Measurements from ENCODE around the gene PDE8B. TPM values are rescaled to one million over a fixed set of nuclear protein-coding genes. Genes with fewer than 3 reads are reported as not detected.

The PDE8B gene, protein sequence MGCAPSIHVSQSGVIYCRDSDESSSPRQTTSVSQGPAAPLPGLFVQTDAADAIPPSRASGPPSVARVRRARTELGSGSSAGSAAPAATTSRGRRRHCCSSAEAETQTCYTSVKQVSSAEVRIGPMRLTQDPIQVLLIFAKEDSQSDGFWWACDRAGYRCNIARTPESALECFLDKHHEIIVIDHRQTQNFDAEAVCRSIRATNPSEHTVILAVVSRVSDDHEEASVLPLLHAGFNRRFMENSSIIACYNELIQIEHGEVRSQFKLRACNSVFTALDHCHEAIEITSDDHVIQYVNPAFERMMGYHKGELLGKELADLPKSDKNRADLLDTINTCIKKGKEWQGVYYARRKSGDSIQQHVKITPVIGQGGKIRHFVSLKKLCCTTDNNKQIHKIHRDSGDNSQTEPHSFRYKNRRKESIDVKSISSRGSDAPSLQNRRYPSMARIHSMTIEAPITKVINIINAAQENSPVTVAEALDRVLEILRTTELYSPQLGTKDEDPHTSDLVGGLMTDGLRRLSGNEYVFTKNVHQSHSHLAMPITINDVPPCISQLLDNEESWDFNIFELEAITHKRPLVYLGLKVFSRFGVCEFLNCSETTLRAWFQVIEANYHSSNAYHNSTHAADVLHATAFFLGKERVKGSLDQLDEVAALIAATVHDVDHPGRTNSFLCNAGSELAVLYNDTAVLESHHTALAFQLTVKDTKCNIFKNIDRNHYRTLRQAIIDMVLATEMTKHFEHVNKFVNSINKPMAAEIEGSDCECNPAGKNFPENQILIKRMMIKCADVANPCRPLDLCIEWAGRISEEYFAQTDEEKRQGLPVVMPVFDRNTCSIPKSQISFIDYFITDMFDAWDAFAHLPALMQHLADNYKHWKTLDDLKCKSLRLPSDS
- 2.0 and 2.5 TPM in 2 replicates for total RNA-seq
- long read RNA-seq, partial matches to known transcripts, result 0 of 2 reads
- long read RNA-seq, other reads (novel, unspliced or antisense), result 2 of 2 reads

DNA sequence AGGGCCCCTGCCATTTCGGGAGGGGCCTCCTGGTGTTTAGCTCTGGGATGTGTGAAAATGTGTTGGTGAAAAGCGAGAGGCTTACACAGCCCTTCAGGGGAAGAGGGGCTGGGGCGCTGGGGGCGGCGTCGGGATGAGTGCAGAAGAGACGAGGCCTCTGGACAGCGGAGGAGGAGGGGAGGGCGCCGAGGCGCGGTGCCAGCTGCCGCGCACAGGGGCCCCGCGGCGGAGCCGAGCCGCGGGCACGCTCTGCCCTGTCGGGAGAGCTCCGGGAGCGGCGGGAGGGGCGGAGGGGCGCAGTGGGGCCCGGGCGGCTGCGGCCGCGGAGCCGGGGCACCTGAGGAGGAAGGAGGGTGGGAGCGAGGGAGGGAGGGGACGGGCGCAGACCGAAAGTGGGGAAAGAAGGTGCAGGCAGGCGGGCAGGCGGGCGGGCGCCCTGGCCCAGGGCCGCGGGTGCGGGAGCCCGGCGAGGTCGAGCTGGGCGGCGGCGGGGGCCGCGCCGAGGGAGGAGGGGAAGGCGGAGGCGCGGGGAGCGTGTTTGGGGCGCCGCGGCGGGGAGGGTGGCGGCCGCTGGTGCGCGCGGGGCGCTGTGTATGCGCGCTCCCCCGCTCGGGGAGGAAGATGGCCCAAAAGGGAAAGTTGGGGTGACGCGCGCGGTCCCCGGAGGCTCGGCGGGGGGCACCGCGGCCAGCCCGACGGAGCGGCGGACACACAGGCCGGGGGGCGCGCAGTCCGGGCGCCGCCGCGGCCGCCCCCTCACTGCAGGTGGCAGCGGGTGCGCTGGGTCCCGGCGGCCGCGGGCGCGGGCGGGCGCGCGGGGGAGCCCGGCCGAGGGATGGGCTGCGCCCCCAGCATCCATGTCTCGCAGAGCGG, at the start of gene PDE8B:
PDE8B (plus strand) TSS at position 590 of the 873 bp plus-strand sequence; CDS start at position 836, 246 bp downstream.
- DNase-seq (ENCODE audit: extremely low spot score, unreplicated experiment), result no peak
- TF ChIP-seq, protein P1, sequence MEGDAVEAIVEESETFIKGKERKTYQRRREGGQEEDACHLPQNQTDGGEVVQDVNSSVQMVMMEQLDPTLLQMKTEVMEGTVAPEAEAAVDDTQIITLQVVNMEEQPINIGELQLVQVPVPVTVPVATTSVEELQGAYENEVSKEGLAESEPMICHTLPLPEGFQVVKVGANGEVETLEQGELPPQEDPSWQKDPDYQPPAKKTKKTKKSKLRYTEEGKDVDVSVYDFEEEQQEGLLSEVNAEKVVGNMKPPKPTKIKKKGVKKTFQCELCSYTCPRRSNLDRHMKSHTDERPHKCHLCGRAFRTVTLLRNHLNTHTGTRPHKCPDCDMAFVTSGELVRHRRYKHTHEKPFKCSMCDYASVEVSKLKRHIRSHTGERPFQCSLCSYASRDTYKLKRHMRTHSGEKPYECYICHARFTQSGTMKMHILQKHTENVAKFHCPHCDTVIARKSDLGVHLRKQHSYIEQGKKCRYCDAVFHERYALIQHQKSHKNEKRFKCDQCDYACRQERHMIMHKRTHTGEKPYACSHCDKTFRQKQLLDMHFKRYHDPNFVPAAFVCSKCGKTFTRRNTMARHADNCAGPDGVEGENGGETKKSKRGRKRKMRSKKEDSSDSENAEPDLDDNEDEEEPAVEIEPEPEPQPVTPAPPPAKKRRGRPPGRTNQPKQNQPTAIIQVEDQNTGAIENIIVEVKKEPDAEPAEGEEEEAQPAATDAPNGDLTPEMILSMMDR (IDR thresholded peaks at IDR 0.05), result no peak
- peaks cover 56% of the 10 kb centered on the region for H3K27me3 Mint-ChIP-seq (ENCODE audit: unreplicated experiment)
- peaks cover 14% of the 10 kb centered on the region for H3K4me1 Mint-ChIP-seq (ENCODE audit: unreplicated experiment)
- H3K4me3 Mint-ChIP-seq (ENCODE audit: unreplicated experiment), result peak within 1 kb of the TSS; percentile 81
- H3K27ac Mint-ChIP-seq (ENCODE audit: unreplicated experiment), result no peak within 1 kb of the TSS
- no peaks in the 10 kb centered on the region for H3K9me3 Mint-ChIP-seq (ENCODE audit: unreplicated experiment)
- peaks cover 2% of the 10 kb centered on the region for H3K36me3 Mint-ChIP-seq (ENCODE audit: unreplicated experiment)

DNA sequence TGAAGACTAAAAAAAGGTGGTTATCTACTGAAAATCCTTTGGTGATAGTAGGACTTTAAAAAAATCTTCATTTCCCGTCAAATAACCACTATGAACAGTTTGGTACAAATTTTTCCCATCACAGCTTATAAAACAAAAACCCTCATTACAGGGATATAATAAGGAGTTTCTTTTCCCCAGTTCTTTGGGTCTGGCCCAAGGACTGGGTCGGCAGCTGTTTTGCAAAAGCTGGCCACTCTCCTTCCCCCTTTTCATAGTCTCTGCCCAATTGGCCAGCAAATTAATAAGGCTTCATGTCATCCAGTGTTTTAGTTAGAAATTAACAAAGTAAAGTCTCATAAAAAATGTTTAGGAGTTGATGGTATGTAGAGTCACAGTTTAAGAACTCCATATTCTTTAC, 47.0 kb upstream of the PDE8B start:
- DNase-seq (ENCODE audit: extremely low spot score, unreplicated experiment), result no peak
- Mint-ChIP-seq H3K27me3 (ENCODE audit: unreplicated experiment) (no peaks in the 10 kb centered on the region), H3K4me1 (ENCODE audit: unreplicated experiment) (peaks cover 20% of the 10 kb centered on the region), H3K27ac (ENCODE audit: unreplicated experiment) (no peak overlapping the region), H3K36me3 (ENCODE audit: unreplicated experiment) (no peaks in the 10 kb centered on the region), H3K4me3 (ENCODE audit: unreplicated experiment) (no peak overlapping the region), H3K9me3 (ENCODE audit: unreplicated experiment) (peaks cover 8% of the 10 kb centered on the region)
- TF ChIP-seq, protein P1 (IDR thresholded peaks at IDR 0.05), result no peak

DNA sequence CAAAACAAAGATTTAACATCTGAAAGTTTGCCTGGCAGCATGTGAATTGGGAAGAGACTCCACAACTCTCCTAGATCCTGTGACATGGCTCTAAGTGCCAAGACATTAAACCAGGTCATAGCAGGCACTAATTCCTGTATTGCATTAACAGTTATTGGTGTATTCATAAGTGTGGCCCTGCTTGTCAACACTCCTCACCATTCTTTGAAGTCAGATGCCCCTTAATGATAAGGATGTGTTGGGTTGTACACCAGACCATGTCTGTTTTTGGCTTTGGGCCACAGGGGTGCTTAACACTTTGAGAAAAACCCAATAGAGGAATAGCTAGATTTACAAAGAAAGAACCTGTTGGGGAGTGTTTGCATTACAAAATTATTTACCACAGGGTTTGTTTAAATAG, 43.4 kb upstream of the PDE8B start:
- Mint-ChIP-seq H3K4me1 (ENCODE audit: unreplicated experiment) (peaks cover 43% of the 10 kb centered on the region), H3K27me3 (ENCODE audit: unreplicated experiment) (no peaks in the 10 kb centered on the region), H3K27ac (ENCODE audit: unreplicated experiment) (peak overlapping the region; percentile 89), H3K9me3 (ENCODE audit: unreplicated experiment) (no peaks in the 10 kb centered on the region), H3K36me3 (ENCODE audit: unreplicated experiment) (peaks cover 3% of the 10 kb centered on the region), H3K4me3 (ENCODE audit: unreplicated experiment) (no peak overlapping the region)
- DNase-seq (ENCODE audit: extremely low spot score, unreplicated experiment), result no peak
- TF ChIP-seq, protein P1 (IDR thresholded peaks at IDR 0.05), result no peak

DNA sequence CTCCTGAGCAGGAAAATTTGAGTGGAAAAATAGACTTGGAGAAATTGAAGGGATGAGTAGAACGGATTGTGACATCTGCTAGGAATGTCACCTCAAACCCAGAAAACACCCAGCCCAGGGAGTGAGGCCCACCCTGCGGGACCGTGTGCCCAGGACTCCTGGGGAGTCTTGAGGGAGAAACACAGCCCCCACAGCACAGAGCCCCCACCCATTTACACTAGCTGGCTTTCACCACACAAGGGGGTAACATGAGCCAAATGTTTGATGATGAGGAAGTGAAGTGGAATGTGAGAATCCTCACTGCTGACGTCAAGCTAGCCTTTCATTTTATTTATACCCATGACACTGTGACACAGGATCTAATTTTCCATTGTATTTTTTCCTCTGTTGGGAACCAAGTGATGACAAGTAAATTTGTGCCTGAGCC, 42.8 kb upstream of the PDE8B start:
- H3K4me1 Mint-ChIP-seq (ENCODE audit: unreplicated experiment), result peaks cover 43% of the 10 kb centered on the region
- H3K27ac Mint-ChIP-seq (ENCODE audit: unreplicated experiment), result peak overlapping the region; percentile 89
- H3K9me3 Mint-ChIP-seq (ENCODE audit: unreplicated experiment), result no peaks in the 10 kb centered on the region
- peaks cover 3% of the 10 kb centered on the region for H3K36me3 Mint-ChIP-seq (ENCODE audit: unreplicated experiment)
- TF ChIP-seq, protein P1 (IDR thresholded peaks at IDR 0.05), result no peak
- H3K27me3 Mint-ChIP-seq (ENCODE audit: unreplicated experiment), result no peaks in the 10 kb centered on the region
- H3K4me3 Mint-ChIP-seq (ENCODE audit: unreplicated experiment), result peak overlapping the region; percentile 14
- no peak for DNase-seq (ENCODE audit: extremely low spot score, unreplicated experiment)

Data from osteocyte (in vitro differentiated cells).